WI38 (cell line): ENCODE data around the gene POLR2L.

Experiments used
- H3K4me3 ChIP-seq: 2 replicates; pipeline ENCODE4 v1.5.1; 2011; ENCODE audit warnings: low read depth, mild to moderate bottlenecking, control low read depth, low read length
- TF ChIP-seq, protein P1 (sequence below): IDR thresholded peaks from 2 replicates; pipeline ENCODE4 v1.5.1; 2012; ENCODE audit warnings: low read depth, mild to moderate bottlenecking, control low read depth, low read length

POLR2L gene

DNA sequence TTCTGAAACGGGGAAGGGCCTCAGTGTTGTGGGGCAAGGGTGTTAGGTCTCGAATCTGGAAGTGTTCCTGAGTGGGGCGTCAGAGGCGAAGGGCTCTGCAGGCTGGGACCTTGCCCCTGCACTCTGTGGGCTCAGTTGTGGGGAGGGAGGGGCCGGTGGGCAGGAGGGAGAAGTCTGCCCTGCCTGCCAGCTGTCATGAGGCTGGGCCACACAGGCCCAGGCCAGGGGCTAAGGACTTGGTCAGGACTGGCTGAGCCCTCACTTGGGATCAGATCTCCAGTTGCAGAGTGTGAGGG, 14.5 kb downstream of the POLR2L start, which contains the start of gene CRACR2B:
Gene CRACR2B, plus strand, starts transcription at position 23 of the 296 bp plus-strand sequence. CDS start 689 bp downstream, outside the sequence.
- TF ChIP-seq, protein P1, sequence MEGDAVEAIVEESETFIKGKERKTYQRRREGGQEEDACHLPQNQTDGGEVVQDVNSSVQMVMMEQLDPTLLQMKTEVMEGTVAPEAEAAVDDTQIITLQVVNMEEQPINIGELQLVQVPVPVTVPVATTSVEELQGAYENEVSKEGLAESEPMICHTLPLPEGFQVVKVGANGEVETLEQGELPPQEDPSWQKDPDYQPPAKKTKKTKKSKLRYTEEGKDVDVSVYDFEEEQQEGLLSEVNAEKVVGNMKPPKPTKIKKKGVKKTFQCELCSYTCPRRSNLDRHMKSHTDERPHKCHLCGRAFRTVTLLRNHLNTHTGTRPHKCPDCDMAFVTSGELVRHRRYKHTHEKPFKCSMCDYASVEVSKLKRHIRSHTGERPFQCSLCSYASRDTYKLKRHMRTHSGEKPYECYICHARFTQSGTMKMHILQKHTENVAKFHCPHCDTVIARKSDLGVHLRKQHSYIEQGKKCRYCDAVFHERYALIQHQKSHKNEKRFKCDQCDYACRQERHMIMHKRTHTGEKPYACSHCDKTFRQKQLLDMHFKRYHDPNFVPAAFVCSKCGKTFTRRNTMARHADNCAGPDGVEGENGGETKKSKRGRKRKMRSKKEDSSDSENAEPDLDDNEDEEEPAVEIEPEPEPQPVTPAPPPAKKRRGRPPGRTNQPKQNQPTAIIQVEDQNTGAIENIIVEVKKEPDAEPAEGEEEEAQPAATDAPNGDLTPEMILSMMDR: no peak
- no peak within 1 kb of the TSS for H3K4me3 ChIP-seq

DNA sequence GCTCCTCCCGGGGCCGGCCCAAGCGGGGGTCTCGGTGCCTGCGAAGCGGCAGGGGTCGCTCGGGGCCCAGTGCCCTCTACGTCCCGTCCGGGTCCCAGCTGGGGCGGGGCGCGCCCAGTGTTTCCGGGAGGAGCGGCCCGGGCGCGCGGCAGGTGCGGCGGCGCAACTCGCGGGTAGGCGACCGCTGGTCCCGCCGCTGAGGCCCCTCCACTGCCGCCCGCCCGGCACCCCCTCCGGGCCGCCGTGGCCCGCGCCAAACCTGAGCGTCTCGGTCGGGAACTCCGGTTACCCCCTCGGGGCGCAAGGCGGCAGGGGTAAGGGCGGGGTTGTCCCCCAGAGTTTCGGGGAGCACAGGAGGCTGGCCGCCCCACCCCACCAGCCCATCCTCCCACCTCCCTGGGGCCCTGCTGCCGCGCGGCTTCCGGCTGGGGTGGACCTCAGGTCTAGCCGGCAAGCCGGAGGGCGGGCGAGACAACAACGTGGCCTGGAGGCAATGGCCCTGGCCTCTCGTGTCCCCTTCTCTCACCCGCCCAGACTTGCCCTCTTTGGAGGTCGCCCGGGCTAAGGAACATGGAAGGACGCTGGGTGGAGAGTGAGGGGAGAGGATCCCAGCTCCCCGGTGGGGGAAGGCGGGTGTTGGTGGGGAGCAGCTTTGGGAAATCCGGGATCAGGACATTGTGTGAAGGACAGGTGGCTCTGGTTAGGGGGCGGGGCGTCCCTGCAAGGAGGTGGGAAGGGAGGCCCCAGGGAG, 15.0 kb downstream of the POLR2L start:
- no peak overlapping the region for H3K4me3 ChIP-seq
- TF ChIP-seq, protein P1: no peak

DNA sequence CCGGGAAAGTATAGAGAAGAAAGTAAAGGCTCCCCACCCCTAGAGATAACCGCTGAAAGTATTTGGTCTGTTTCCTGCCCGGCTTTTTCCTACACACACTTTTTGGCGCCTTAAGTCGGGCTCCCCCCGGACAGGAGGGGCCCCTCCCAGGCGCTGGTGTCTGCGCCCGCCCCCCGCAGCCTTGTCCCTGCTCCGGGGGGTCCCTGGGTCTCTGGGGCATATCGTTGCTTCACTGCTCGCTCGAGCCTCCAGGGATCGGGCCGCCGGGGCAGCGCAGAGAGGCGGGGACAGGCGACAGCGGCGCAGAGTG, 15.5 kb downstream of the POLR2L start:
- TF ChIP-seq, protein P1: no peak
- H3K4me3 ChIP-seq: no peak overlapping the region

DNA sequence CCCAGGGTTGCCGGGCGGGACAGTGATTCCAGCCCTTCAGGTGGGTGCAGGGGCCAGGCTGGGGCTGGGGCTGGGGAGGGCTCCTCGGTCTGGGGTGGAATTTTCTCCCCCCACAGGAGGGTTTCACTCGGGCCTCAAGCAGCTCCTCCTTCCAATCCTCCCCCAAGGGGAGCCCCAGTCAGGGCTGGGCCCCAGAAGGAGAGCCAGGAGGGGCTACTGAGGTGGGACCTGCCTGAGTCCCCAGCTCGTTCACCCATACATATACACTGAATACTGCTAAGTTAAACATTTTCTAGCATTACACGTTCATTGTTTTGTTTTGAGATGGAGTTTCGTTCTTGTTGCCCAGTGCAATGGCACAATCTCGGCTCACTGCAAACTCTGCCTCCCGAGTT, 16.1 kb downstream of the POLR2L start:
- H3K4me3 ChIP-seq: no peak overlapping the region
- TF ChIP-seq, protein P1: no peak

DNA sequence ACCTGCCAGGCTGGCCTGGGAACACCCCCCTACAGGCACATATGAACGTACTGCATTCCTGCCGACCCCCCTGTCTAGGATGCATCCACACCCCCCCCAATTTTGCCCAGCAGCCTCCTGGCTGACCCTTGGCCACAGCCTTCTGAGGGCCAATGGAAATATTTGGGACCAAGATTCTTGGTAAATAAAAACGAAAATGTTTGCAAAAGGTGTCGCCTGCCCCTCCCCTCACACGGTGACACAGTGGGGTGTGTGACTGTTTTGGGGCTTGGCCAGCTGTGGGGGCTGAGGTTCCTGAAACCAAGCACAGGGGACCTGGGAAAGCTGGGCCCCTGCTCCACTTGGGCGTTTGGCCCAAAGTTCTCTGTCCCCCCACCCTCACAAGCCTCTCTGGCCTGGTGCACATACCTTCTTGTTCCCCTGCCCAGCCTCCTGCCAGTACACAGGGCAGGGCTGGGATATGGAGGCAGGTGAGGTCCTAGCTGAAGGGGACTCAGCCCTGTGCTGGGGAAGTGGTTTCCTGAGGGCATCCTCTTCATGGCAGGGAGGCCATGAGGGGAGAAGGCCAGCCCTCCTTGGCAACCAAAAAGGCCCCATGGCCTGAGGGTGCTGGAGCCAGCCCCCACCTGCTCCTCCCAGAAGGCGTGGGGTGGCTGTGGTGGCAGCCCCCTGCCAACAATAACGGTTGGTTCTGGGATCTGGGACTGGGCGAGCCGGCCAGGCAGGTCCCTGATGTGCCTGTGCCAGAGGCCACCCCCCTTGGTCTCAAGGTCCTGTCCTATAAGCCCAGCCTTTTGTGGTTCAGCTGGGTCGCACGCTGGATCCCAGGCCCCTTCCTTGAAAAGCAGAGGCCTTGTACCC, 16.7 kb downstream of the POLR2L start:
- no peak overlapping the region for H3K4me3 ChIP-seq
- TF ChIP-seq, protein P1: no peak

DNA sequence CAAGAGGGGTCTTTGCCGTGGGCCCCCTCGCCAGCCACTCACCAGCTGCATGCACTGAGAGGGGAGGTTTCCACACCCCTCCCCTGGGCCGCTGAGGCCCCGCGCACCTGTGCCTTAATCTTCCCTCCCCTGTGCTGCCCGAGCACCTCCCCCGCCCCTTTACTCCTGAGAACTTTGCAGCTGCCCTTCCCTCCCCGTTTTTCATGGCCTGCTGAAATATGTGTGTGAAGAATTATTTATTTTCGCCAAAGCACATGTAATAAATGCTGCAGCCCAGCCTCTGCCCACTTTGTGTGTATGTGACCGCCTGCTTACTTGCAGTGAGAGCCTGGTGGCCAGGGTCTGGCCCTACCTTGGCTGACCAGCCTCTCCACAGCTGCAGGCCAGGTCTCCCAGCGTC, 17.4 kb downstream of the POLR2L start:
- TF ChIP-seq, protein P1: no peak

DNA sequence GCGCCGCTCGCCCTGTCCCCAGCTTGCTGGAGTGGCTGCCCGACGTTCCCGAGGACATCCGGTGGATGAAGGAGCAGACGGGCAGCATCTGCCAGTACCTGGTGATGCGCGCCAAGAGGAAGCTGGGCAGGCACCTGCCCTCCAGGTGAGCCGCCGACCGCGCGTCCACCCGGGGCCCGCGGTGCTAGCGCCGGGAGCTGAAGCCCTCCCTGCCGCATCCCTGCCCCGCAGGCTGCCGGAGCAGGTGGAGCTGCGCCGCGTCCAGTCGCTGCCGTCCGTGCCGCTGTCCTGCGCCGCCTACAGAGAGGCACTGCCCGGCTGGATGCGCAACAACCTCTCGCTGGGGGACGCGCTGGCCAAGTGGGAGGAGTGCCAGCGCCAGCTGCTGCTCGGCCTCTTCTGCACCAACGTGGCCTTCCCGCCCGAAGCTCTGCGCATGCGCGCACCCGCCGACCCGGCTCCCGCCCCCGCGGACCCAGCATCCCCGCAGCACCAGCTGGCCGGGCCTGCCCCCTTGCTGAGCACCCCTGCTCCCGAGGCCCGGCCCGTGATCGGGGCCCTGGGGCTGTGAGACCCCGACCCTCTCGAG, 17.9 kb downstream of the POLR2L start:
- H3K4me3 ChIP-seq: no peak overlapping the region
- TF ChIP-seq, protein P1: no peak

More for the DNA sequence above, 17.4 kb downstream of the POLR2L start:
- no peak overlapping the region for H3K4me3 ChIP-seq
